ENCODE measurements around the gene HASPIN. TPM values are rescaled to one million over a fixed set of nuclear protein-coding genes. Genes with fewer than 3 reads are reported as not detected.
A peak's percentile ranks its signal among the peaks of the same experiment; 100 is the strongest.

Gene HASPIN
- total RNA-seq, 1 donor from 2014 or later, result 0.48 TPM

DNA sequence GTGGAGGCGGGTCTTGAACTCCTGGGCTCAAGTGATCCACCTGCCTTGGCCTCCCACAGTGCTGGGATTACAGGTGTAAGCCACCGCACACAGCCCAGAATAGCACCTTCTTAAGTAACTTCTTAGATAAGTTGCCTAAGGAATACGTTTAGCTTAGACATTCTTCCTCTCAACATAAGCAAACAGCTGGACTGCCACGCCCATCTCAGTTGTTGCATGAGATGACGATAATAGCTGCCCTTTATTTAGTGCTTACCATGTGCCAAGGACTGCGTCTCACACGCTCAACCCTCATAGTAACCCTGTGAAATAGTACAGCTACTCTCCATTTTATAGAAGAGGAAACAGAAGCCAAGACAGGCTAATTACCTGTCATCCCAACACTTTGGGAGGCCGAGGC, 11.8 kb downstream of the HASPIN start:
- DNase-seq (ENCODE audit: low spot score), result no peak

DNA sequence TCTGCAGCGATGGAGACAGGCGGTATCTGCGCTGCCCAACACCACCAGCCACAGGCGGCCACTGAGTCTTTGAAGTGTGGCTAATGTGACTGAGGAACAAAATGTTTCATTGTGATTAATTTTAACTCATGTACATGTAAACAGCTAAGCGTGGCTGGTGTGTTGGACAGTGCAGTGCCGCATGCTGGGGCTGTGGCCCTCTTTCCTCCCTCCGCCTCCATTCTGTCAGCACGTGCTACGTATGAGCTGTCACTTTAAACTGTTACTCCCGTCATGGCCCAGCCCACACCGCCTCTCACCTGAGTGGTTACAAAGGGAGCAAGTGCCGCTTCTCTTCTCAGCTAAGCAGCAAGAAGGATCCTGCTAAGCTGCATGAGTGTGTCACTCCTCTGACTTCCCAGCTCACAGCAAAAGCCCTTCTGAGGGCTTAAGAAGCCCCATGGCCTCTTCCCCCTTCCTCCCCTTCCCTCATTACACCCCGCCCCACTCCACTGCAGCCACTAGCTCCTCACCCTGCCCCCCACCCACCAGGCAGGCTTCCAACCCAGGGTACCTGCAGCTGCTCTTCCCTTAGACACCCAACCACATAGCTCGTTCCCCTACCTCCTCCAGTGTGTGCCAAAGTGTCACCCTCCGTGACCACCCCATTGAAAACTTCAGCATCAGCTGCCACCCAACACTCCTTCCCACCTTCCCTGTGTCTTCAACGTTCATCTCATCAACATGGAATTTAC, 15.0 kb downstream of the HASPIN start:
- no peak for DNase-seq (ENCODE audit: low spot score)

DNA sequence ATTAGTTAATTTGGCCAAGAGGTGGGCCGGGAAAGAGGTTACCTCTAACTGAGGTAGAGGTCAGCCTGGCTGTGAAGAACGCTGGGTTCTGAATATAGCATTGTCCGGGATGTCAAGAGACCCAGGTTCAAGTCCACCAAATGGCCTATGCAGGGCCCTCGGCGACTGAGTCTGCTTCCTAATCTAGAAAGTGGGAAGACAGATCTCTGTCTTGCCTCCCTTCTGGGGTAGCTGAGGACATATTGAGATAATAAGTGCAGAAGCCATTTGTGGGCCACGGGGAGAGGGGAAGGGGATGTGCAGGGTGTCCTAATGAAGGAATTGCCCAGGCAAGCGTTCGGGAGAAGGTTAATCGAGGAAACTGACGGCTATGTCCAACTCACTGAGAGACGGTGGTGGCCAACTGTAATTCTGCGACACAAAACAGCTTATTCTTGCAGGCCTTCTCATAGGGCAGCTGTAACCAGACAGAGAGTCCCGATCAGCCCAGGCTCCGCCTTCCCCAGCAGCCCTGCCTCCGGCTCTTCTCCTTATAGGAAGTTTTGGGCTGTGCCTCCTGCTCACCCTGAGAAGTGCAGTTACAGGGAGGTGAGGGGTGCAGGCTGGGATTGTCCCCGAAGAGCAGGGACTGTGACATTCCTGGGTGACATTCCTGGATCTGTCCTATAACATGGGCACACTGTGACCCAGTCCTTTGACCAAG, 15.9 kb downstream of the HASPIN start:
- no peak for DNase-seq (ENCODE audit: low spot score)

DNA sequence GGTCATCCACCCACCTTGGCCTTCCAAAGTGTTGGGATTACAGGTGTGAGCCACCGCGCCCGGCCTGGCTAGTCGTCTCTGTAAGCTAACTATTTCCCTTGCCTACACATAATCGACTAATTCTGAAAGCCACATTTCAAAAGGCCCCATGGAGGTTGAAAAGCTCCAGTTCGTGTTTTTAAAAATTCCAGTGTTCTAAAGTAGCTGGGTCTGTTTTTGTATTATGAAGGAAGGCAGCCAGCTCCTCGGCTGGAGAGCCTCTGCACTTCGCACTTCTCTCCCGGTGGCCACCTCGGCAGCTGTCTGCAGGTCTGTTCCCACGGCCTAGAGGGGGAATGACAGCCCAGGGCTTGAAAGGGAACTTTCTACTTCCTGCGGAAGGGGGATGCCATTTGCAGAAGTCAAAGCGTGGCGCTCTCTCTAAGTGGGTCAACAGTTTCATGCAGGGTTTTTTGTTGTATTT, 16.9 kb downstream of the HASPIN start:
- DNase-seq (ENCODE audit: low spot score), result no peak

DNA sequence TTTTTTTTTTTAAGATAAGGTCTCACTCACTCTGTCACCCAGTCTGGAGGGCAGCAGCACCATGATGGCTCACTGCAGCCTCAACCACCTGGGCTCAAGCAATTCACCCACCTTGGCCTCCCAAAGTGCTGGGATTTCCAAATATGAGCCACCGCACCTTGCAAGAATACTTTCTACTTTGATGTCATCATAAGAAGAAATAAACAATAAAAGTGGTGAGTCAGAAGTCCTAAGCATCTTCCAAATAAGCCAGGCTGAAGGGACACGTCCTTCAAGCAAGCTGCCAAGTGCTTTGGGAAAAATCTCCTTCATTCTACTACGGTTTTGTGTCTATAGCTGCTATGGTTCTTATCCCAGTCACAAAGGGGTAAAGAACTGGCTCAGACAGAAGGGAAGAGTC, 20.3 kb downstream of the HASPIN start:
- no peak for DNase-seq (ENCODE audit: low spot score)

DNA sequence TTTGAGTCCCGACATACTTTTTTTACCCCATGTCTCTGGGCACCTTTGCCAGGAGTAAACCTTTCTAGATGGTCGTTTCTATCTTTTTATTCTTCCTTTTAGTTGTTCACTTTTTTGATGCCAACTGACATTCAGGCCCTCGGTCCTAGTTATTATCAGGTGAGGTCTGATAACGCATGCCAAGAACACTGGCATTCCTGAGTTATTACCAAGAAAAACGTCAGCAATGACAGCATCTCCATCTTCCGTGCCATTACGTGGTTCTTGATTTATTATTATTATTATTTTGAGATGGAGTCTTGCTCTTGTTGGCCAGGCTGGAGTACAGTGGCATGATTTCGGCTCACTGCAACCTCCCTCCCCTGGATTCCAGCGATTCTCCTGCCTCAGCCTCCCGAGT, 21.4 kb downstream of the HASPIN start:
- DNase-seq (ENCODE audit: low spot score), result no peak

DNA sequence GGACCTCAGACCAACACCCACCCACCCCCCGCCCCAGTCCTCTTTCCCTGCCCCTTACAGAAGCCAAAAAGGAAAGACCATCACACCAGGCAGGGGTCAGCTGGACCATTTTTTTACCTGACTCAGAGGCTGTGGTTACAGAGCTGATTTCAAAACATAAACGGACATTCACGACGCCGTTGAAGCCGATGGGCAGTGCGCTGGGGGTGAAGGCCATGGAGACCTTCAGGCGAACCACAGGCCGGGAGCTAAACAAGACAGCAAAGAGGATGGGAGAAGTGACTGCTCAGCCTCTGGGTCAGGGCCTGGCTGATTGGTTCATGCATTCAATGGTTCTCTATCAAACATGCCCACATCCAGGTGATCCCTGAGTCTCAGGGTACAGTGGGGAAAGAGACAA, 24.1 kb downstream of the HASPIN start:
- DNase-seq (ENCODE audit: low spot score), result no peak

DNA sequence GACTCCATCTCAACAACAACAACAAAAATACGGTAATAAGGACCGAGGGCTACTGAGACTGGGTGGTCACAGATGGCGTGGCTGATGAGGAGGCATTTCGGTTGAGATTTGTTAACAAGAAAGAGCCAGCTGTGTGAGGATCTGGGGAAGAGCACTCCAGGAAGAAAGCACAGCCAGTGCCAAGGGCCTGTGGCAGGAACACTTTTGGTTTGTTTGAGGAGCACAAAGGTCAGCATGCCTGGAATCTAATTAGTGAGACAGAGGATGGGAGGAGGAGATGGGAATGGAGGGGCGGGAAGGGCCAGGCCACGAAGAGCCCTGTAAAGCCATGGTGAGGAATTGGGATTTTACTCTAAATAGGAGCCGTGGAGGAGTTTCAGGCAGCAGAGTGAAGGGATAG, 24.9 kb downstream of the HASPIN start:
- no peak for DNase-seq (ENCODE audit: low spot score)

DNA sequence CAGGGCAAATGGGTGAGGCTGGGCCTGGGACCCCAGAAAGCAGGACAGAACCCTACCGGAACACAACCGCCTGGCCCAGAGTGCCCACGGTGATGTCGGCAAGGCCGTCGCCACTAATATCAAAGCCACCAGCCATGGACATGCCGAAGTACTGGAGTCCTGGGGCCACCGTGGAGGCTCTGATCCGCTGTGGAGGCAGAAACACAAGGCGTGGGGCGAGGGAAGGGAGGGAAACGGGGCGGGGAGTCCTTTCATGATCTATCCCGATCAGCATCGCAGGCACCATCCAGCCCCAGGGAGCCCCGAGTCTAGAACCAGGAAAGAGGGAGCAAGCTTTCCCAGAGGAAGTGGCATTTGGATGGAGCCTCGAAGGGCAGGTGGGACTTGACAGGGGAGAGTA, 26.6 kb downstream of the HASPIN start:
- no peak for DNase-seq (ENCODE audit: low spot score)

DNA sequence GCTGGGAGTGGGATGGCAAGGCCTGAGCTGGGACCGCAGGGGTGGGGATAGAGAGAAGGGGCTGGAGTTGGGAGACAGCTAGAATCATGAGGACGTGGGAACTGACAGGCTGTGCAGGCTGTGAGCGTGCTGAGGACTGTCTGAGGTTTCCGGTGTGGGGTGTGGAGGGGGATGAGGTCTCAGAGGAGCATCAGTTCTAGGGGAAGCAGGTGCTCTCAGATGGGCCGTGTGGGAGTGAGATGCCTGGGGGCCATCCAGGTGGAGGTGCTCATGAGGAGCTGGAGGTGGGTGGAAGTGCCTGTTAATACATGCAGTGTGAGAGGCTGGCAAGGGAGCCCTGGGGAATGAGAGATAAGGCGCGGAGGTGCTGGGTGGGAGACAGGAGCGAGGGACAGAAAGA, 27.2 kb downstream of the HASPIN start:
- no peak for DNase-seq (ENCODE audit: low spot score)

DNA sequence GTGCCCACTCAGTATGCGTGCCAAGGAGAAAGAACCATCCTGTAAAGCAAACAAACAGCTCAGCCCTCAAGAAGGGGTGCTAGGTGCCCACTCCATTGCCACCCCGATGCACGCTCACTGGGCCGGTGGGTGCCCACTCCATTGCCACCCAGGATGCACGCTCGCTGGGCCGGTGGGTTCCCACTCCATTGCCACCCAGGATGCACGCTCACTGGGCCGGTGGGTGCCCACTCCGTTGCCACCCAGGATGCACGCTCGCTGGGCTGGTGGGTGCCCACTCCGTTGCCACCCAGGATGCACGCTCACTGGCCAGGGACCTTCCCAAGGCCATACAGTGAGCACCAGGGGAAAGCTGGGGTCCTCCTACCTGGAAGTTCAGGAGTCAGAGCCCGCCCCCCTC, 28.1 kb downstream of the HASPIN start:
- no peak for DNase-seq (ENCODE audit: low spot score)

DNA sequence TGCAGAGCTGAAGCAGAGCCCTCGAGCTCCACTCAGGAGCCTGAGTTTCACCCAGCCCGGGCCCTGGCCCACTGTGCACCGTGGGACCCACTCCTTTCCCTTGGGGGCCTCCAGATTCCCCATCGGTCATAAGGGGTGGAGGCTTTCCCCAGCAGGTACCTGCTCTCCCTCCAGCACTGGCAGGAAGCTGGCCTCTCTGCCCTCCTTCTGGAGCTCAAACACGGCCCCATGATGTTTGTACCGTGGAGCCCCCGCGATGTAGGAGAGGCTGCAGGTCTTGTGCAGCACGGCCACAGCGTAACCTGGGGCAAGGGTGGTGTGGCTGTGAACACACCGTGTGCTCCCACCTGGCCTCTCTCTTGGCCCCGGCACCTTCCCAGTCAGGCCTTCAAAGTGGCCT, 29.9 kb downstream of the HASPIN start:
- DNase-seq (ENCODE audit: low spot score), result no peak

DNA sequence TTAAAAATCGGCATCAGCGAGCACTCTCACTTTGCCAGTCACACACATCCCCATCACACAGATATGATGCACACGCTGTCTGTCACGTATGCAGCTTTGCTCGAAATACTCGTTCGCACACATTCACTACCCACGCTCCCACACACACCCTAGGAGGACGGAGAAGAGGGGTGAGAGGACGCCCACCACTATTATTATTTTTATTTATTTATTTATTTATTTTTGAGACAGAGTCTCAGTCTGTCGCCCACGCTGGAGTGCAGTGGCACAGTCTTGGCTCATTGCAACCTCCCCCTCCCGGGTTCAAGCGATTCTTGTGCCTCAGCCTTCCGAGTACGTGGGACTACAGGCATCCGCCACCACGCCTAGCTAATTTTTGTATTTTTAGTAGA, 30.4 kb downstream of the HASPIN start:
- no peak for DNase-seq (ENCODE audit: low spot score)

DNA sequence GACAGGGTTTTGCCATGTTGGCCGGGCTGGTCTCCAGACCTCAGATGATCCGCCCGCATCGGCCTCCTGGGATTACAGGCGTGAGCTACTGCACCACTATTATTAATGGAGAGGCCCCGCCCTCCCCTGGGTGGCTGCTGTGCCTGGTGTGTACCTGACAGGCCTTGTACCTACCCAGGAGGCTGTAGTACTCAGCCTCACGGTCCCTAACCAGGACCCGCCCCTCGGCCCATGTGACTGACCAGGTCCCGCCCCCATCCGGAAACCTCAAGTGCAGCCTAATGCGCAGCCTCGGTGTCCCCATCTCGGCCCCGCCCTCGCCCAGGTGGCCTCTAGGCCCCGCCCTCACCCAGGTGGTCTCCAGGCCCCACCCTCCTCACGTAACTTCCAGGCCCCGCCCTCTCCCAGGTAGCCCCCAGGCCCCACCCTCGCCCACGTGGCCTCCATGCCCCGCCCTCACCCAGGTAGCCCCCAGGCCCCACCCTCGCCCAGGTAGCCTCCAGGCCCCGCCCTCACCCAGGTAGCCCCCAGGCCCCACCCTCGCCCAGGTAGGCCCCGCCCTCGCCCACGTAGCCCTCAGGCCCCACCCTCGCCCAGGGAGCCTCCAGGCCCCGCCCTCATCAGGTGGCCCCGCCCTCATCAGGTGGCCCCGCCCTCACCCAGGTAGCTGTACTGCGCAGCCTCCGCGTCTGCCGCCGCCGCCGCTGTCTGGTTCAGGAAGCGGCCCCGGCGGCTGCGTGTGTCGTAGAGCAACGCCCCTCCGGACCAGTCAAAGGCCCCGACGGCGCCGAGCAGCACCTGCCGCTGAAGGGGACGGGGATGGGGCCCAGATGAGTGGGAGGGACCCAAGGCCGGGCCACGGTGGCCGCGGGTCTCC, 31.0 kb downstream of the HASPIN start:
- peak; percentile 69 for DNase-seq (ENCODE audit: low spot score)

DNA sequence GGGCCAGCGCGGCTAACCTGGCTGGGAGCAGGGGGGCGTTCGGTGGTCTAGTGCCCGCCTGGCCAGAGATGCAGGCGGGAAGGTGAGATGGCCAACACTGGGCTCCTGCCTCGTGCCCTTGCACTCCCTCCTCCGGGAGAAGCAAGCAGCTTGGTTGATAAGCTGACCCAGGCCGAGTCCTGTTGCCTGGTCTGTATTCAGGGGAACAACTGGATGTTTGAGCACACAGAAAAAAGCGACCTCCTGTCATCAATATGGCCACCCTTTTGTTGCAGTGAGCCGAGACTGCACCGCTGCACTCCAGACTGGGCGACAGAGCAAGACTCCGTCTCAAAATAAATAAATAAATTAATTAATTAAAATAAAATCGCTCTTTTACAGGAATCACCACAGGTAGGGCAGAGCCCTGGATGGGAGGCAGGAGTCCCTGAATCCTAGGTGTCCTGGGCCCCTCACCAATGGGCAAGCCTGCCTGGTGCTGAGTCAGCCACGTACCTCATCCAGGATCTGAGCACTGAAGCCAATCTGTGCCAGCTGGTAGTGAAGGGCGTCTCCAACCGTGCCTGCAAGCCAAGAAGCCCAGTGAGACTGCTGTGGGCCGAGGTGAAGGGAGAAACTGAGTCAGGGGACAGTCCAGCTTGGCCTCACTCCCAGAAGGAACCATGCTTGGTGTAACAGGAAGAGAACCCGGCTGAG, 31.8 kb downstream of the HASPIN start:
- DNase-seq (ENCODE audit: low spot score), result no peak

DNA sequence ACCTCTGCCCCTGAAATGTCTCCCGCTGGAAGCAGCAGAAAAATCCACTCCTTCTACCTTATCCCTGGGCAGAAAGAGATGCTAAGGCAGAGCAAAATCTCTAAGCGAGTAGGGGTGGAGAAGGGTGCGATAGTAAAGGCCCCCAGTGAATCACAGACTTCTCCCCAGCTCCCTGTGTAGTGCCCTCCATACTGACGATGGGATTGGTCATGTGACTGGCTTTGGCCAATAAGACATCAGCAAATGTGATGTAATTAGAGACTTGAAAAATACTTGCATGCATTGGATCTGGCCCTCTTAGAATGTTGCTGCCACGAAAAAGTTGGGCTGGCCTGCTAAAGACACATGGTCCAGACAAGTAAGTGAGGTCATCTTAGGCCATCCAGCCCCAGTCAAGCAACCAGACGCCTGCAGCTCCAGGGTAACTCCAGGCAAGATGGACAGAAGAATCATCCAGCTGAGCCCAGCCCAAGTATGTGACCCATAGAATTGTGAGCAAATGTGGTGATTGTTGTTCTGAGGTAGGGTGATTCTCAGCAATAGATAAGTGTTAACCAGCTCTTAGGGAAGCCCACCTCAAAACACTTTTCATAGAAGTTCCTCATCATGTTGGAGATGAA, 36.0 kb downstream of the HASPIN start:
- no peak for DNase-seq (ENCODE audit: low spot score)

DNA sequence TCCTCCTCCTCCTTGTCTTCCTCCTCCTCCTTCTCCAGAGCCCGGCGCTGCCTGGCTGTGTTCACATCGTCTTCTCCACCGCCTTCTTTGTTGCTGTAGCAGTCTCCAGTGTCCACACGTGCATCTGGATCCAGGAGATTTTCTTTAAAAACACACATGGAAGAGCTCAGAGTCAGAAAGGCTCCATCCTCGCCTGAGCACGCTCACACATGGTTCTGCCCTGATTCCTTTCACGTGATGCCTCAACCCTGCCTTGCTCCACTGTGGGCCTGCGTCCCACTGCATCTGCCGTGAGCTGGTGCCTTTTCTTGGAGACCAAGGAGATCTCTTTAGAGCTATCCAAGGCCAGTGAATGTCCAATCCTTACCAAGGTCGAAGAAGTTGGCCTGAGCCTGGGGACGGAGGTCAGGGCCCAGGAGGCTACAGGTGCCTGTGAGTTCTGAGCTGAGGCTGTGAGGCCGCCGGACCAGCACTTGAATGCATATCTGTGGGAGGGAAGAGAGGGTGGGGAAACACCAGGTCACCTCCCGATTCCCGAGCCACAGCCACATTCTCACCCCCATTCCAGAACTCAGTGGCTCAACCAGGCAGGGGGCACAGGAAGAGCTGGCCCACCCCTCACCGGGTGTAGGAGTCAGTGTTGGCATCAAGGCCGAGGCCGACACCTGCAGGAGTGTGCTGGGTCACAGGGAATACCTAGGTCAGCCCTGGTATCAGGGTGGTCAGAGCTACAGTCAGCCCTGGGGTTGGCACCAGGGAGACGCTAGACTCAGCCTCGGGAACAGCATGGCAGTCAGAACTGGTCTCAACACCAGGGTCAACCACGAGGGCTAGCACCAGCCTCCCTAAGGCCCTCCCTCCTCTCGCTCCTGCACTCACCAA, 37.6 kb downstream of the HASPIN start:
- DNase-seq (ENCODE audit: low spot score), result no peak

DNA sequence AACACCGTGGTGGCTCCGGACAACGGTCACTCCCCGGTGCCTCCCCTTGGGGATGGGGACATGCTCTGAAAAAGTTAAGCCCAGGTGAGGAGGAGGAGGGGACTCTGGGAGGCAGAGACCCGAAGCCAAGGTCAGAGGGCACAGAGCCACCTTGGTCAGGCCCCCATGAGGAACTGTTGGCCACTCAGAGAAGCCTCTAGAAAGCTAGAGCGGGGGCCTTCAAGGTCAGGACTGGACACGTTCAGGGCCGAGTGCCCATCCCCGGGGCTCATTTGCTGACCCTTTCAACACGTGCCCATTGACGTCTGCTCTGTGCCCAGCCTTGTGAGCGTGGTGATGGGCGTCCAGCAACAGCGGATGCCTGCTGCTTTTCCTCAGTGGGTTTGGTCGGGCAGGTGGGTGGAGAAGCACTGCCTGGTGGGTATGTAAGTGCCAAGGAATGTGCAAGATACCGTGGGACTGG, 38.2 kb downstream of the HASPIN start:
- DNase-seq (ENCODE audit: low spot score), result no peak

DNA sequence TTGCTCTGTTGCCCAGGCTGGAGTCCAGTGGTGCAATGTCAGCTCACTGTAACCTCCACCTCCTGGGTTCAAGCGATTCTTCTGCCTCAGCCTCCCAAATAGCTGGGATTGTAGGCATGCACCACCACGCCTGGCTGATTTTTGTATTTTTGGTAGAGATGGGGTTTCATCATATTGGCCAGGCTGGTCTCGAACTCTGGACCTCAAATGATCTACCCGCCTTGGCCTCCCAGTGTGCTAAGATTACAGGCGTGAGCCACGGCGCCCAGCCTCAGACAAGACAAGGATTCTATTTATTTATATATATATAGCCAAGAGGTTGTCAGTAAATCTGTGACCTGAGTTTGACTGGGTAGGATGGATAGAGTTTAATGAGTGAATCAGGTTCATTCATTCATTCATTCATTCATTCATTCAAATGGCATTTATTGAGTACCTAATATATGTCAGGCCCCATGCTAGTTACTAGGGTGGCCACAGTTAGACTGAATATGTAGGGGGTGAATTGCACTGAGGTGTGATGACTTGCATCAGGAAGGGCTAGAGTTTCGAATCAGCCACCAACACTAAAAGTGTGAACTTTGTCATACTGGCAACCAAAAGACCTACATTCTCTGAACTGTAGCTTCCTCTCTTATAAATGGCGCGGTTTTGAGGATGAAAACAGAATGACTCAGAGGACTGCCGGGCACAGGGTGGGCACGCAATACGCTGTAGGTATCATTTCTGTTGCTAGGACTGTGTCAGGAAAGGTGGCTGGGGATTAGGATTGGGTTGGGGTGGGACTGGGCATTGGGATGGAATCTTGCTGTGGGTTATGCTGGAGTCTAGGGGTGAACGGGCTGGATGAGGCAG, 39.4 kb downstream of the HASPIN start:
- no peak for DNase-seq (ENCODE audit: low spot score)

Data from umbilical cord (tissue), 2 donors.